Suprapubic skin (tissue), 3 donors: Measurements from ENCODE around the gene PRRG1.

ENCODE experiments used
- POLR2A ChIP-seq, 2 donors: fragments of 450-650 bp; IDR thresholded peaks; one replicate each; pipeline ENCODE4 v1.6.1; 2017; ENCODE audit warnings: antibody characterized with exemption in 2 of 2, mild to moderate bottlenecking in 2 of 2, moderate library complexity in 2 of 2
- TF ChIP-seq, protein P1 (sequence below), 2 donors: fragments of 200-600 bp in 1 of 2; fragments of 450-650 bp in 1 of 2; sonication (generic) in 1 of 2; IDR thresholded peaks; one replicate each; pipeline ENCODE4 v1.5.1; 2016 to 2019; ENCODE audit warnings: antibody characterized with exemption in 2 of 2, mild to moderate bottlenecking in 1 of 2, moderate library complexity in 1 of 2

DNA sequence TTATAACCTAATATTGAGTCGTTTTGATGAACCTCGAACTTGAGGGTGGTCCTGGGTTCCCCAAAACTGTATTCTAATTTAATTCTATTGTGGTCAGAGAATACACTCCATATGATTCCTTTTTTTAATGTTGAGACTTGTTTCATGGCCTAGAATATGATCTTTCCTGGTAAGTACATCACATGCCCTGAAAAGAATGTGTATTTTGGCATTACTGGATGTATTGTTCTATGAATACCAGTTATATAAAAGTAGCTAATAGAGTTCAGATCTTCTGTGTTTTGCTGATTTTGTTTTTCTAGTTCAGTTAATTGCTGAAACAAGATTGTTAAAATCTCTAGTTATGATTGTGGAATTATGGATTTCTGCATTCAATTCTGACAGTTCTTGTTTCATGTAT lies 18.8 kb downstream of the PRRG1 start:
- TF ChIP-seq, protein P1, sequence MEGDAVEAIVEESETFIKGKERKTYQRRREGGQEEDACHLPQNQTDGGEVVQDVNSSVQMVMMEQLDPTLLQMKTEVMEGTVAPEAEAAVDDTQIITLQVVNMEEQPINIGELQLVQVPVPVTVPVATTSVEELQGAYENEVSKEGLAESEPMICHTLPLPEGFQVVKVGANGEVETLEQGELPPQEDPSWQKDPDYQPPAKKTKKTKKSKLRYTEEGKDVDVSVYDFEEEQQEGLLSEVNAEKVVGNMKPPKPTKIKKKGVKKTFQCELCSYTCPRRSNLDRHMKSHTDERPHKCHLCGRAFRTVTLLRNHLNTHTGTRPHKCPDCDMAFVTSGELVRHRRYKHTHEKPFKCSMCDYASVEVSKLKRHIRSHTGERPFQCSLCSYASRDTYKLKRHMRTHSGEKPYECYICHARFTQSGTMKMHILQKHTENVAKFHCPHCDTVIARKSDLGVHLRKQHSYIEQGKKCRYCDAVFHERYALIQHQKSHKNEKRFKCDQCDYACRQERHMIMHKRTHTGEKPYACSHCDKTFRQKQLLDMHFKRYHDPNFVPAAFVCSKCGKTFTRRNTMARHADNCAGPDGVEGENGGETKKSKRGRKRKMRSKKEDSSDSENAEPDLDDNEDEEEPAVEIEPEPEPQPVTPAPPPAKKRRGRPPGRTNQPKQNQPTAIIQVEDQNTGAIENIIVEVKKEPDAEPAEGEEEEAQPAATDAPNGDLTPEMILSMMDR (IDR thresholded peaks at IDR 0.05), result no peak
- no peak for TF ChIP-seq POLR2A (IDR thresholded peaks at IDR 0.05)
